ENCODE results near the gene SYNE1.

GRCh38 chr6:152166497-152166896, 470.7 kb downstream of the SYNE1 start:
- TF ChIP-seq POLR2AphosphoS5 (IDR thresholded peaks at IDR 0.05; ENCODE audit: low read depth), result no peak
- TF ChIP-seq CTCF (IDR thresholded peaks at IDR 0.05; ENCODE audit: insufficient read depth, low read length), result no peak
- TF ChIP-seq REST (IDR thresholded peaks at IDR 0.05; ENCODE audit: insufficient replicate concordance, low read depth), result no peak
- TF ChIP-seq GABPA (IDR thresholded peaks at IDR 0.05; ENCODE audit: low read depth), result no peak
- no peak for TF ChIP-seq SPI1 (IDR thresholded peaks at IDR 0.05; ENCODE audit: borderline replicate concordance, low read depth)

All from HL-60 (cell line).